Stomach (tissue), 9 donors: Measurements from ENCODE around the gene ASTN2. TPM values are rescaled to one million over a fixed set of nuclear protein-coding genes. Genes with fewer than 3 reads are reported as not detected.

Experiments used
- DNase-seq, 2 donors: peaks; one replicate each; pipeline versions ENCODE4 v3.0.0 to v3.0.0-alpha.2; 2013 to 2019
- H3K27ac ChIP-seq, 5 donors: fragments of 200-600 bp in 4 of 5; sonication (generic) in 4 of 5; one replicate each; pipeline ENCODE4 v1.5.1; 2013 to 2019; ENCODE audit warnings: mild to moderate bottlenecking in 1 of 5, moderate library complexity in 1 of 5
- H3K27me3 ChIP-seq, 3 donors: fragments of 200-600 bp; sonication (generic); one replicate each; pipeline ENCODE4 v1.5.1; 2017 to 2019; ENCODE audit warnings: mixed run types in 1 of 3
- H3K36me3 ChIP-seq, 4 donors: fragments of 200-600 bp; sonication (generic); 1 replicate in 3 of 4; 2 replicates in 1 of 4; pipeline ENCODE4 v1.5.1; 2016 to 2019
- H3K4me1 ChIP-seq, 4 donors: fragments of 200-600 bp; sonication (generic); one replicate each; pipeline ENCODE4 v1.5.1; 2016 to 2019
- H3K4me3 ChIP-seq, 4 donors: fragments of 200-600 bp; sonication (generic) in 3 of 4; one replicate each; pipeline ENCODE4 v1.5.1; 2016 to 2019; ENCODE audit warnings: mild to moderate bottlenecking in 1 of 4
- H3K9me3 ChIP-seq, 4 donors: fragments of 200-600 bp; sonication (generic); one replicate each; pipeline ENCODE4 v1.5.1; 2016 to 2019
- EP300 ChIP-seq: sonication (generic); formaldehyde crosslinking; IDR thresholded peaks from one replicate; pipeline ENCODE4 v1.6.1; 2017; ENCODE audit warnings: antibody characterized with exemption
- POLR2A ChIP-seq, 4 donors: fragments of 450-650 bp; IDR thresholded peaks; one replicate each; pipeline ENCODE4 v1.6.1; 2016; ENCODE audit warnings: antibody characterized with exemption in 4 of 4, control low read depth in 2 of 4, mild to moderate bottlenecking in 1 of 4, moderate library complexity in 1 of 4
- POLR2AphosphoS5 ChIP-seq, 3 donors: sonication (generic); formaldehyde crosslinking; IDR thresholded peaks; one replicate each; pipeline ENCODE4 v1.6.1; 2016; ENCODE audit warnings: antibody characterized with exemption in 3 of 3
- WGBS, 5 donors: extraction: QIAGEN DNeasy Blood & Tissue Kit in 3 of 5; methylation state at CpG; one replicate each; pipeline versions ENCODE4 v1.1.5 to v1.1.7; 2013 to 2018; 5-methylcytosine and 5-hydroxymethylcytosine counted together
- intact Hi-C: fragments of 100-400 bp; cut with DNase I; formaldehyde crosslinking; loops from one replicate; pipeline ENCODE4 v1.15.1; 2023; ENCODE audit warnings: low total_unique reads
- polyA plus RNA-seq, 3 donors: library from polyadenylated mRNA; stranded (reverse); fragments of 200-250 nt; gene quantifications; one replicate each; pipeline ENCODE4 v1.2.3, GENCODE V29; 2013
- total RNA-seq, 5 donors: library from RNA; depleted of rRNA; stranded (reverse); fragments of >200 nt; gene quantifications; one replicate each; pipeline versions ENCODE4 v1.1.0 to v1.2.3, GENCODE V29; 2014 to 2016
- TF ChIP-seq, protein P1 (sequence below), 7 experiments: fragments of 450-650 bp in 4 of 7; fragments of 200-600 bp in 3 of 7; sonication (generic) in 3 of 7; IDR thresholded peaks; one replicate each; pipeline ENCODE4 v1.5.1; 2016 to 2019; ENCODE audit warnings: antibody characterized with exemption in 7 of 7, control low read depth in 2 of 7, mild to moderate bottlenecking in 1 of 7
- donor health status: healthy with polysubstance abuse.
- donor health status: Bipolar disorder and iron deficiency.
- donor health status: healthy.

Gene ASTN2
- total and polyA plus RNA-seq, 8 donors: 2.1 to 22.3 (median 4.2) TPM; not detected in 1

DNA sequence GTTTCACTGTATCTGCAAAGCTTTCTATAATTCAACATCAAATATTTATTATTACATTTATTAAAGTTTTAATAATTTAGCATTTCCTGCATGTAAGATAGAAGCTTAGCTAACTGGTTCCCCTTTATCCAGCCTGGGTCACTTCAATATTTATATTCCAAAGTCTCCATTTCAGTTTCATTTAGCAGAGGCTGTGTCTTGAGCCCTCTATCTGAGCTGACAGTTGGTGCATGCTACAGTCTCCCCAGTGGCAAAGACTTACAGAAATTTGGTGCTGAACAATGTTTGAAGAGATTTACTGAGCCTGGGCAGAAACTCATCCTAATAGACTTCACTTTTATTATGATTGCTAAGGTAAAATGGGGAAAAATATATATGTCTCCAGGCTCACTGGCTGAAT lies 448.7 kb downstream of the ASTN2 start:
- Histone ChIP-seq H3K27me3 (no peaks in the 10 kb centered on the region), H3K9me3 (no peaks in the 10 kb centered on the region), H3K4me3 (no peak overlapping the region), H3K4me1 (no peaks in the 10 kb centered on the region), H3K36me3 (no peaks in the 10 kb centered on the region), H3K27ac (no peak overlapping the region)
- no peak for DNase-seq
- TF ChIP-seq POLR2A (IDR thresholded peaks at IDR 0.05) (no peak), EP300 (no peak), POLR2AphosphoS5 (IDR thresholded peaks at IDR 0.05) (no peak)
- TF ChIP-seq, protein P1, sequence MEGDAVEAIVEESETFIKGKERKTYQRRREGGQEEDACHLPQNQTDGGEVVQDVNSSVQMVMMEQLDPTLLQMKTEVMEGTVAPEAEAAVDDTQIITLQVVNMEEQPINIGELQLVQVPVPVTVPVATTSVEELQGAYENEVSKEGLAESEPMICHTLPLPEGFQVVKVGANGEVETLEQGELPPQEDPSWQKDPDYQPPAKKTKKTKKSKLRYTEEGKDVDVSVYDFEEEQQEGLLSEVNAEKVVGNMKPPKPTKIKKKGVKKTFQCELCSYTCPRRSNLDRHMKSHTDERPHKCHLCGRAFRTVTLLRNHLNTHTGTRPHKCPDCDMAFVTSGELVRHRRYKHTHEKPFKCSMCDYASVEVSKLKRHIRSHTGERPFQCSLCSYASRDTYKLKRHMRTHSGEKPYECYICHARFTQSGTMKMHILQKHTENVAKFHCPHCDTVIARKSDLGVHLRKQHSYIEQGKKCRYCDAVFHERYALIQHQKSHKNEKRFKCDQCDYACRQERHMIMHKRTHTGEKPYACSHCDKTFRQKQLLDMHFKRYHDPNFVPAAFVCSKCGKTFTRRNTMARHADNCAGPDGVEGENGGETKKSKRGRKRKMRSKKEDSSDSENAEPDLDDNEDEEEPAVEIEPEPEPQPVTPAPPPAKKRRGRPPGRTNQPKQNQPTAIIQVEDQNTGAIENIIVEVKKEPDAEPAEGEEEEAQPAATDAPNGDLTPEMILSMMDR (IDR thresholded peaks at IDR 0.05): no peak
- intact Hi-C loops: no loop called here

DNA sequence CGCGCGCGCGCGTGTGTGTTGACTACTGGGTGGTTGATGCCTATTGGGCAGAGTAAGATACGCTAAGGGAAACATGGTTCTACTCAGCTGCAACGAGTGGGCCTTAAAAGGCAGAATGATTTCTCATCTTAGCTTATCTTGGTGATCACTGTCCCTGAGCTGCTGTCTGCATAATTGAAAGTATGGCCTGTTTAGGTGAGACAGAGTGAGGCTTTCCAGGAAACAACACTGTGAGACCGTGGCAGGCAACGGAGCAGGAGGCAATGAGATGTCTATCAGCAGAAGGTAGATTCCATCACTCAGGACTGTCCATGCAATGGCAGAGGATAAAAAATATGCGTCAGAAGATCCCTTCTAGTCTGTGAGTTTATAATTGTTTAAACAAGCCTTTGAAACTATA lies 450.6 kb downstream of the ASTN2 start:
- H3K27ac ChIP-seq: no peak overlapping the region
- no peak overlapping the region for H3K4me3 ChIP-seq
- no peaks in the 10 kb centered on the region for H3K36me3 ChIP-seq
- WGBS, 5 donors: 86 to 94% (median 88%) methylated on average over 11 of the region's 11 CpGs
- peaks cover 0 to 3% (median 0%) of the 10 kb centered on the region in 4 donors for H3K4me1 ChIP-seq
- H3K9me3 ChIP-seq: no peaks in the 10 kb centered on the region
- TF ChIP-seq EP300: no peak
- no peaks in the 10 kb centered on the region for H3K27me3 ChIP-seq
- no peak for DNase-seq
- intact Hi-C loops: no loop called here

DNA sequence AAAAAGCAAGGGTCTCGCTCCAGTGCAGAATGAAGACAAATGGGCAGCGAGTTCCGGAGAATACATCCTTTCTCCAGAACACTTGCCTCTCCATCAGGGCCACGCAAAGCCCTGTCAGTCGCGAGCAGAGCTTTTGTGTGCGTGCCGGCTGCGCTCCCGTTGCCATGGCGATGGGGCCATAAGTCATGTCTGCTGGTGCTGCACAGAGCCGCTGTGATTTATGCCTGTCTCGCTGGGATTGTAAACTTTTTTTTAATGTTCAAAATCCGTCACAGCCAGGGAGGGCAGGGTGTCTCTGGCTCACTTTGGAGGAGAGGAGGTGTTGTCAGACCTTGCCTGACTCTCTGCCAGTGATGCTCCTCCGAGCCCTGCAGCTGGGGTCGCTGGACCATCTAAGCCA lies 455.0 kb downstream of the ASTN2 start:
- DNase-seq: peak in 1 of 2 donors; percentile 59
- 13 to 27% (median 22%) methylated on average over 16 of the region's 16 CpGs for WGBS, 5 donors
- Histone ChIP-seq H3K4me1 (peaks cover 0 to 3% (median 0%) of the 10 kb centered on the region in 4 donors), H3K27me3 (no peaks in the 10 kb centered on the region), H3K36me3 (no peaks in the 10 kb centered on the region), H3K4me3 (no peak overlapping the region), H3K9me3 (no peaks in the 10 kb centered on the region), H3K27ac (no peak overlapping the region)
- intact Hi-C loops: no loop called here
- TF ChIP-seq POLR2A (IDR thresholded peaks at IDR 0.05) (no peak), POLR2AphosphoS5 (IDR thresholded peaks at IDR 0.05) (no peak), EP300 (no peak)
- TF ChIP-seq, protein P1 (IDR thresholded peaks at IDR 0.05): no peak

DNA sequence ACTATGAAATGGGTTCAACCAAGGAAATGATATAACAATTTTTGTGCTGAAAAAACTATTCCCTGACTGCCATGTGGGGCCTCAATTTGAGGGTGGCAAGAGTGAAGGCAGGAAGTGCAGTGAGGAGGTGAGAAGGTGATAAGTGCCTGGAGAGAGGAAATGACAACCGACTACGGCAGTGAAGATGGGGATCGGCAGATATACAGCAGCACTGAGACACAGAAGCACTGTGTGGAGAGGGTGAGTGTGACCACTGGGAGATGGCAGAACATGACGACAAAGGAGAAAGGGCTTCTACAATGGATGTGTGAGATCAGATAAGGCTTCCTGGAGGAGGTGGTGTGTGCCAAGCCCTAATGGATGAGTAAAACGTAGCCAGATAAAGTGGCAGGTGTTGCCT lies 456.0 kb downstream of the ASTN2 start:
- DNase-seq: no peak
- Histone ChIP-seq H3K4me1 (peaks cover 0 to 3% (median 0%) of the 10 kb centered on the region in 4 donors), H3K36me3 (no peaks in the 10 kb centered on the region), H3K4me3 (no peak overlapping the region), H3K9me3 (no peaks in the 10 kb centered on the region), H3K27me3 (no peaks in the 10 kb centered on the region), H3K27ac (no peak overlapping the region)
- TF ChIP-seq, protein P1 (IDR thresholded peaks at IDR 0.05): no peak
- TF ChIP-seq POLR2AphosphoS5 (IDR thresholded peaks at IDR 0.05) (no peak), POLR2A (IDR thresholded peaks at IDR 0.05) (no peak), EP300 (no peak)
- WGBS, 5 donors: 38 to 57% (median 53%) methylated on average over 5 of the region's 5 CpGs
- intact Hi-C loops: no loop called here

DNA sequence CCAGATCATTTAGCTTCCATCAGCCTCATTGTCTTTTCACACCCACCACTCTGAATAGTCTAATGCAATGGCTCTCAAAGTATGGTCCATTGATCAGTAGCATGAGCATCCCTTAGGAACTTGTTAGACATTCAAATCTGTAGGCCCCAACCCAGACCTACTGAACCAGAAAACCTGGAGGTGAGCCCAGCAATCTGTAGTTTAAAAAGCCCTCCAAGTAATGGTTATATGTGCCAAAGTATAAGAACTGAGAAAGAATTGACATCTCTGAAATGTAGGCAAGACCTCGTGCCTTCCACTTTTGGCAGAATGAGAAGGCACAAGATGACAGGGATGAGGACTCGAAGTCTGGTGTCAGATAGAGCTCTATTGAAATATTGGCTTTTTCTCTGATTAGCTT lies 460.1 kb downstream of the ASTN2 start:
- TF ChIP-seq EP300 (no peak), POLR2A (IDR thresholded peaks at IDR 0.05) (no peak), POLR2AphosphoS5 (IDR thresholded peaks at IDR 0.05) (no peak)
- TF ChIP-seq, protein P1 (IDR thresholded peaks at IDR 0.05): no peak
- WGBS, 5 donors: 65 to 97% (median 86%) methylated on average over 2 of the region's 2 CpGs
- H3K27ac ChIP-seq: no peak overlapping the region
- H3K9me3 ChIP-seq: no peaks in the 10 kb centered on the region
- intact Hi-C loops: no loop called here
- no peak overlapping the region for H3K4me3 ChIP-seq
- DNase-seq: no peak
- H3K4me1 ChIP-seq: peaks cover 0 to under 1% (median 0%) of the 10 kb centered on the region in 4 donors
- H3K36me3 ChIP-seq: no peaks in the 10 kb centered on the region
- H3K27me3 ChIP-seq: no peaks in the 10 kb centered on the region
